ENCODE data around the gene PPP2R5C.

DNA sequence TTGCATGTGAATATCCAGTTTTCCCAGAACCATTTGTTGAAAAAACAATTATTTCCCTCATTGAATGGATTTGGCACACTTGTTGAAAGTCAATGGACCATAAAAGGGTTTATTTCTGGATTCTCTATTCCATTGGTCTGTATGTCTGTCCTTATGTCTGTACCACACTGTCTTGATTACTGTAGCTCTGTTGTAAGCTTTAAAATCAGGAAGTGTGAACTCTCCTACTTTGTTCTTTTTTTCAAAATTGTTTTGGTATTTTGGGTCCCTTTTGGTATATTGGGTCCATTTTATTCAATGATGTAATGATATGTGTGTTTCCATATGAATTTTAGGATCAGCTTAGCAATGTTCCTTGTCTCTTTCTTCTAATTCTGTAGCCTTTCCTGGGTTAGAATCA is 64.8 kb downstream of the PPP2R5C start:
- TF ChIP-seq ELF4 (CRISPR knock-in tag; IDR thresholded peaks at IDR 0.05; ENCODE audit: low read depth) (no peak), MYBL2 (CRISPR knock-in tag; IDR thresholded peaks at IDR 0.05) (no peak), ARID4B (CRISPR knock-in tag; IDR thresholded peaks at IDR 0.05; ENCODE audit: borderline replicate concordance) (no peak), ZNF423 (CRISPR knock-in tag; IDR thresholded peaks at IDR 0.05) (no peak), E2F1 (CRISPR knock-in tag; IDR thresholded peaks at IDR 0.05) (no peak), ZNF396 (CRISPR knock-in tag; IDR thresholded peaks at IDR 0.05; ENCODE audit: borderline replicate concordance) (no peak), ZBTB21 (CRISPR knock-in tag; IDR thresholded peaks at IDR 0.05; ENCODE audit: borderline replicate concordance) (no peak), E2F5 (CRISPR knock-in tag; IDR thresholded peaks at IDR 0.05) (no peak), USF2 (CRISPR knock-in tag; IDR thresholded peaks at IDR 0.05) (no peak)
- TF ChIP-seq, protein P1, sequence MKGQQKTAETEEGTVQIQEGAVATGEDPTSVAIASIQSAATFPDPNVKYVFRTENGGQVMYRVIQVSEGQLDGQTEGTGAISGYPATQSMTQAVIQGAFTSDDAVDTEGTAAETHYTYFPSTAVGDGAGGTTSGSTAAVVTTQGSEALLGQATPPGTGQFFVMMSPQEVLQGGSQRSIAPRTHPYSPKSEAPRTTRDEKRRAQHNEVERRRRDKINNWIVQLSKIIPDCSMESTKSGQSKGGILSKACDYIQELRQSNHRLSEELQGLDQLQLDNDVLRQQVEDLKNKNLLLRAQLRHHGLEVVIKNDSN (CRISPR knock-in tag; IDR thresholded peaks at IDR 0.05), result no peak
- TF ChIP-seq, protein P2, sequence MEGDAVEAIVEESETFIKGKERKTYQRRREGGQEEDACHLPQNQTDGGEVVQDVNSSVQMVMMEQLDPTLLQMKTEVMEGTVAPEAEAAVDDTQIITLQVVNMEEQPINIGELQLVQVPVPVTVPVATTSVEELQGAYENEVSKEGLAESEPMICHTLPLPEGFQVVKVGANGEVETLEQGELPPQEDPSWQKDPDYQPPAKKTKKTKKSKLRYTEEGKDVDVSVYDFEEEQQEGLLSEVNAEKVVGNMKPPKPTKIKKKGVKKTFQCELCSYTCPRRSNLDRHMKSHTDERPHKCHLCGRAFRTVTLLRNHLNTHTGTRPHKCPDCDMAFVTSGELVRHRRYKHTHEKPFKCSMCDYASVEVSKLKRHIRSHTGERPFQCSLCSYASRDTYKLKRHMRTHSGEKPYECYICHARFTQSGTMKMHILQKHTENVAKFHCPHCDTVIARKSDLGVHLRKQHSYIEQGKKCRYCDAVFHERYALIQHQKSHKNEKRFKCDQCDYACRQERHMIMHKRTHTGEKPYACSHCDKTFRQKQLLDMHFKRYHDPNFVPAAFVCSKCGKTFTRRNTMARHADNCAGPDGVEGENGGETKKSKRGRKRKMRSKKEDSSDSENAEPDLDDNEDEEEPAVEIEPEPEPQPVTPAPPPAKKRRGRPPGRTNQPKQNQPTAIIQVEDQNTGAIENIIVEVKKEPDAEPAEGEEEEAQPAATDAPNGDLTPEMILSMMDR (IDR thresholded peaks at IDR 0.05), result no peak

Data from WTC11 (cell line).